HG02610 (cell line): Measurements from ENCODE around the gene GIT2.
"Not testable (repeated sequence)": the region's sequence is repeated elsewhere in the genome, so short reads cannot be mapped to it uniquely, and the experiment has no call there.

Experiments used
- ATAC-seq: cut with Tn5 transposase; IDR thresholded peaks from one replicate; pipeline ENCODE4 v1.9.1; 2021; ENCODE audit warnings: mild to moderate bottlenecking, moderate library complexity; ENCODE audit not compliant: unreplicated experiment

The GIT2 gene

DNA sequence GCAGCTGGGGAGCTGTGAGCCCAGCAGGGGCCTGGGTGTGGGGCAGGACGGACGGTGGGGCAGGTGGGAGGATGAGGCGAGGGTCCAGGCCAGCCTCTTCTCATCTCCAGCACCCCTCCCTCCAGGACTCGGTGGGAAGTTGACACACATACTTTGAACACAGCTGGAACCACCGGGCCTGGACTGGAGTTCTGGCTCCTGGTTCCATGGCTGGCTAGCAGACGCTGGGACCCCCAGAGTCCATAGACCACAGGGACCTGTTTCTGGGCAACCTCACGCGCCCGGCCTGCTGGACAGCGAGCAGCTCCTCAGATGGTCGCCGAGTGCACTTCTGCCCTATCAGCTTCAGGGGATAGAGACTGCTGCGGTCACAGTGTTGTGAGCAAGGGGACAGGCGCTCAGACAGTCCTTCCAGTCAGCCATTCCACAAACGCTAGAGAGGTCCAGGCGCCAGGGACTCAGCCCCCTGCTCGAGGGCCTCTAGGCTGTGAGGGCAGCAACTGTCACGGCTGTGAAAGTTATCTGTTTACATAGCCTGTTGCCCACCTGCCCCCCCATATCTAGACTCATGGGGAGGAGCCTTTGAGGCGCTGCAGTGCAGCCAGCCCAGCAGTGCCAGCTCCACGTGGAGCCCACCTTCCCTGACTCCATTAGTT is 70.9 kb downstream of the GIT2 start:
- ATAC-seq, result no peak

- ATAC-seq, result no peak
Measured at GRCh38 chr12:109923481-109924245, 72.5 kb downstream of the GIT2 start.

DNA sequence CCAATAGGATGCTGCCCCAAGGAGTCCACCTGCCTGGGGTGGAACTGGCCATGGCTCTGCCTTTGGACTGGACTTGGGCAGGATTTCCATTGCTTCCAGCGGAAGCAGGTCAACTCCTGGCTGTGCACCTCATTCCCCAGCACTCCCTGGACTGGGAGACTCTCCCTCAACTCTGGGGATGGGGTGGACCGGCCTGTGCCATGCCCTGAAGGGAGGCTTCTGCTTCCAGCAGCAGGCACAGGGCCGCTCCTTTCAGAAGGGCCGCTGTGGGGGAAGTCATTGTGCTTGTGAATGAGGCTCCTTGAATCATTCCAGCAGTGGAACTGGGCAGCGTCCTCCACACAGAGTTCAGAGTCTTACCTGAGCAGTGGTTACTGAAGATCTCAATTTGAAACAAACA is 73.1 kb downstream of the GIT2 start:
- ATAC-seq, result no peak

GRCh38 chr12:109921982-109922381 is 74.2 kb downstream of the GIT2 start:
- no peak for ATAC-seq

- ATAC-seq, result no peak
Measured at GRCh38 chr12:109920261-109920780, 75.8 kb downstream of the GIT2 start.

DNA sequence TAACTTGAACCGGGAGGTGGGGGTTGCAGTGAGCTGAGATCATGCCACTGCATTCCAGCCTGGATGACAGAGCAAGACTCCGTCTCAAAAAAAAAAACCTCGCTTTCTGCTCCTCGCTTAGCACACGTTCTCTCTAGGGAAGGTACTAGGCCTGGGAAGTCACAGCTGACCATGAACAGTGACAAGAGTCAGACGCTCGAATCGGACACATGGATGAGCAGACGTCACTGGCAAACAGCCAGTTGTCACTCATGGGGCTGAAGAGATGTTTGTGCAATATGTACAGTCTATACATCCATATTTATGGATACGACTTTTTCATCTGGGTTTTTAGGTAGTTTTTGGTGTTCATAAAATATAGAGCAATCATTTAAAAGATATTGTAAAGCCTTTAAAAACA is 76.7 kb downstream of the GIT2 start:
- ATAC-seq, result no peak

- no peak for ATAC-seq
Measured at GRCh38 chr12:109916045-109916444, 80.1 kb downstream of the GIT2 start.

- ATAC-seq, result no peak
Measured at GRCh38 chr12:109915171-109916040, 80.8 kb downstream of the GIT2 start.

GRCh38 chr12:109914461-109914860 is 81.7 kb downstream of the GIT2 start:
- ATAC-seq, result no peak

- ATAC-seq, result no peak
Measured at GRCh38 chr12:109912855-109913321, 83.3 kb downstream of the GIT2 start.

DNA sequence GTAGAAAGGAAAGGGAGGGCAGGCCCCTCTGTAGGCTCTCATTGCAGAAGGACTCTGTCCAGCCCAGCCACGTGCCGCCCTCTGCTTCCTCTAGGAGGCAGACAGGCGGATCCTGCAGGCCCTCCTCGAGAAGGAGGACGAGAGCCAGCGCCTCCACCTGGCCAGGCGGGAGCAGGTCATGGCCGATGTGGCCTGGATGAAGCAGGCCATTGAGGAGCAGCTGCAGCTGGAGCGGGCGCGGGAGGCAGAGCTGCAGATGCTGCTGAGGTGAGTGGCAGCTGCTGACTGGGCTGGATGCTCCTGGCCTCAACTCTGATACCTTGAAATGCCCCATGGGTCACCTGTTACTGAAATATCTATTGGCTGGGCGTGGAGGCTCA is 85.2 kb downstream of the GIT2 start:
- ATAC-seq, result no peak

DNA sequence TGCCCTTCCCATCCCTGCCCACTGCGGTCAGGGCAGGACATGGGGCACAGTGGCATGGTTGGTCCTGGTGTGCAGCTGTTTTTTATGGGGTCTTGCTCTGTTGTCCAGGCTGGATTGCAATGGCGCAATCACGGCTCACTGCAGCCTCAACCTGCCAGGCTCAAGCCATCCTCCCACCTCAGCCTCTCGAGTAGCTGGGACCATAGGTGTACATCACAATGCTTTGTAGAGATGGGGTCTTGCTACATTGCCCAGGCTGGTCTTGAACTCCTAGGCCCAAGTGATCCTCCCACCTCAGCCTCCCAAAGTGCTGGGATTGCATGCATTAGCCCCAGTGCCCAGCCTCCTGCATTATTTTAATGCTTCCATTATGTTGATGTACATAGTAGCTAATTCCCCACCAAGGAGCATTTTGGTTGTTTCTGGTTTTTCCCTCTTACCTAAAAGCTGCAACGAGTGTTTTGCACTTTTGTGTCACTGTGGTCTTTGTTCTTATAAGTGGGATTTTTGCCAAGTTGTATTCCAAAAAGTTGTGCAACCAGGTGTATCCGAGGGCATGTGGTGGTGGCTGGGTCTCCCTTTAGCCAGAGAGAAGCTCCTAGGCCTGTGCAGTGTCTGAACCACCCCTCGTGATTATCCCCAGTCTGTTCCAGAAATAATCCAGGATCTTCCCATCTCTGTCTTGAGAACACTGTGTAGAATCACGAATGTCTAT is 85.8 kb downstream of the GIT2 start:
- no peak for ATAC-seq

DNA sequence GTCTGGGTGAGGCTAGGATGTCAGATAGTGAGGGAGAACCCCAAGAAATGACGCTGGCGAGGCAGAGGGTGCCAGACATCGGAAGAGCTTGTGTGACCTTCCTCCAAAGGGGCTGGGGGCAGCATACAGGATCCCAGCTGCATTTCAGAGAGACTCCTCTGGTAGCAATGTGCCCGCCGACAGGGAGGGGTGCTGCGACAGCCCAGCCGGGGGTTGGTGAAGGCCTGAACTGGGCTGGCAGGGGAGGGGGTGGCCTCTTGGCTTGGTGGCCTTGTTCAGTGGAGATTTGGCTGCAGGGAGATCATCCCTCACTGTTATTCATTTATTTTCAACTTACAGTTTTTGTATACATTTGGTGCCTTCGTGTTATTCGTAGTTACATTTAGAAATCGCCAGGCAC is 90.9 kb downstream of the GIT2 start:
- no peak for ATAC-seq

DNA sequence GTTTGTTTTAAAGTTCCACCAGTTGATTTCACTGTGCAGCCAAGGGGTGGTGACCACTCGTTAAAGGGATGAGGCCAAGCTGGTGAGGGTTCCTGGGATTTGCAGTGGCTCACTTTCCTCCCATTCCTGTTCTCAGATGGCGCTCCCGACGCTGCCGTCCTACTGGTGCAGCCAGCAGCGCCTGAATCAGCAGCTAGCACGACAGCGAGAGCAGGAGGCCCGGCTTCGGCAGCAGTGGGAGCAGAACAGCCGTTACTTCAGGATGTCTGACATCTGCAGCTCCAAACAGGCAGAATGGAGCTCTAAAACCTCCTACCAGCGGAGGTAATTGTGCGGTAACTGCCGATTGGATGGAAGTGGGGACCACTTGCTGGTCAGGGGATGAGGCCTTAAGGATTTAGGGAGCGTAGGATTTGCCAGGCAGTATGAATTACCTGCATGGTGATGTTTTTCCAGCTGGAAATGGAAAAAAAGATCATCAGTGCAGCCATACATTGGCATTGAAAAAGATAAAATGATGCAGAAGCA is 93.2 kb downstream of the GIT2 start:
- ATAC-seq, result no peak

DNA sequence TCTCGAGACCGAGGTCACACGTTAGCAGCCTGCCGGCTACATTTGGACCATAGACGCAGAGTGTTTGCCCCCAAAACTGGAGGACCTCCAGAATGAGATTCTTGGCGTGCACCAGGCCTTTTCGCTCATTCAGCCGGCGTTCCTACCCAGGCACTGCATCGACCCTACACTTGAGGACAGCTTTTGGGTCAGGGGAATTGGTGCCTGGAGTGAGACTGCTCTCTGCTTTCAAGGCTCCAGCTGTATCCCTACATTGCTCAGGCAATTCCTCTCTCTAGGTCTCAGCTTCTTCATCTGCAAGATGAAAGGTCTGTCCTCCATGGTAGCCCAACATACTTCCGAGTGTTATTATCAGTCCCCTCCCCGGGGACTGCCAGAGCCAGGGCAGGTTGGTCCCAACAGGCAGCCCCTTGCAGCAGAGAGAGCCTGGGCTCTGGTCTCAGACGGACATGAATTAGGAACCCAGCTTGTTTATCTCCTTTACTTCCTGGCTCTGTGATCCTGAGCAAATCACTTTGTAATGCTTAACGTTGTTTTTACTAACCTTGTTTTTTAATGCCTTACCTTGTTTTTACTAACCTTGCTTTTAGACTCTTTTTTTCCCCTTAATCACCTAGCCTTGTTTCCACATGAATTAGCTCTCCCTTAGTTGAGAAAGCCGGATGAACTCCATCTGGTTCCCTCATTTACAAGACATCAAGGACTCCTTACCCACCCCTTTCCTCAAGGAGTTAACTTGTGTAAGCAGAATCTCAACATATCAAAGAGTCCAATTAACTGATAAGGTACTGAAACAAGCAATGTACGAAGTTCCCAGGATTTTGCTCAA is 95.2 kb downstream of the GIT2 start:
- peak; percentile 19 for ATAC-seq

DNA sequence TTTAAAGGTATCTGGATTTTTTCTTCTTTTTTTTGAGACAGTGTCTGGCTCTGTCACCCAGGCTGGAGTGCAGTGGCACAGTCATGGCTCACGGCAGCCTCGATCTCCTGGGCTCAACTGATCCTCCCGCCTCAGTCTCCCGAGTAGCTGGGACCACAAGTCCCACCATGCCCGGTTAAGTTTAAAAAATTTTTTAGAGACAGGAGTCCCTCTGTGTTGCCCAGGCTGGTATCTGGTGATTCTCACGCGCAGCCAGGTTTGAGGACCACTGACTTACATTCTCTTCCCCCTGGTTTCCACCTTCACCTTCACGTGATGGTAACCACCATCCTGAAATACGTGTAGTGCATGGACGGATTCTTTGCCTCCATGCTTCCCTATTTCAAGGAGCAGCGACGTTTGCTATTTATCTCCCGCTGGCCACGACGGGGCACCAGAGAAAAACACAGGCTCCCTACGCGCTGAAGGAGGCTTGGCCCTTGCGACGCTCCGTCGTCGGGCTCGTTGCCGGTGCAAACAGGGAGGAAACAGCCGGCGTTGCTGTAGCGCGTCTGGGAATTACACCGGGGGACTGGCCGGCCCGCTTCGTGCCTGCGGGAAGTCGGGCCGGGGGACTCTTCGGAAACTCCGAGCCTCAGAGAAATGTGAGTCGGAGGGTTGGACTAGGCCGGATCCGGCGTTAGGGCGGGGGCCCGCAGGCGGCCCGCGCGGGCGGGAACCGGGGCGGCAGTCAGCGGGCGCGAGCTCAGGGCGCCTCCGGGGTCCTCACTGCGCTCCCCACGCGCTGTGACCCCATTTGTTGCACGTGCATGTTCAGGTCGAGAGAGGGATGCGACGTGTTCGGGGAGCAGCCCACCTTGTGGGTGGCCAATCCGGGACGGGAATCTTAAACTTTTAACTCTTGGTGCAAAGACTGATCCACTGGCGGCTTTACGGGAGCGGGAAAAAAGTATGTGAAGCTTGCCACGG is 96.1 kb downstream of the GIT2 start, which contains the start of gene TCHP:
Gene TCHP, plus strand, starts transcription at position 492 of the 969 bp plus-strand sequence. CDS start 2,753 bp downstream, outside the sequence.
- ATAC-seq, result peak; percentile 54

GRCh38 chr12:109899345-109899744 is 96.8 kb downstream of the GIT2 start:
- not testable (repeated sequence) for ATAC-seq

GRCh38 chr12:109897029-109897428 is 99.1 kb downstream of the GIT2 start:
- ATAC-seq, result no peak
